CD4-positive, alpha-beta T cell treated with Interleukin-1 beta for 1 hour (primary cell): ENCODE data around the gene TRMT2A.

Experiments used
- DNase-seq, 2 donors: peaks; one replicate each; pipeline ENCODE4 v3.0.0-alpha.2; 2020 to 2022

Gene TRMT2A

DNA sequence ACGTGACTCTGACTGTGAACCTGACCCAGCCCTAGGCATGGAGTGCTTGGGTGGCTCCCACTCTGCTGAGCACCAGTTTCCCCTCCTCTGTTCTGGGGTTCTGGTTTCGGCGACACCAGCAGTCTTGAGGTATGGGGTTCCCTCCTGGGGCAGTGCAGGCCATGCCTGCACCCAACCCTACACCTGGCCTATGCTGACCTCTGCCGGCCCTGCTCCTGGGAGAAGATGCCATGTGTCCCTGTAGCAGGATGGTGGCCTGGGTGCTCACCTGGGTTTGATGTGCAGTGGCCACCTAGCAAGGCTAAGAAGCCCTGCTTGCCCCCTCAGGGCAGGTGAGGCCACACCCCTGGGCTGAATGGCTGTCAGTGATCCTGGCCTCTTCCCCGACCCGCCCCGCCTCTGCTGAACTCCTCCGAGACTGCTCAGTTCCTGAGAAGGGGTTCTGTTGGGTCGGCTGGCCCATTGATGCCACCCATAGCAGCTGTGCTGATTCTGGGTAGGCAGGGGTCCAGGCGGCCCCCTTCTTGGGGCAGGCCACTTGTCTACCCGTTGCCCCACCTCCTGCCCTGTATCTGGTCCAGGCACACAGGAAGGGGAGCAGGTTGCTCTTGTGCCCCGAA lies 17.0 kb upstream of the TRMT2A start:
- DNase-seq, result no peak

DNA sequence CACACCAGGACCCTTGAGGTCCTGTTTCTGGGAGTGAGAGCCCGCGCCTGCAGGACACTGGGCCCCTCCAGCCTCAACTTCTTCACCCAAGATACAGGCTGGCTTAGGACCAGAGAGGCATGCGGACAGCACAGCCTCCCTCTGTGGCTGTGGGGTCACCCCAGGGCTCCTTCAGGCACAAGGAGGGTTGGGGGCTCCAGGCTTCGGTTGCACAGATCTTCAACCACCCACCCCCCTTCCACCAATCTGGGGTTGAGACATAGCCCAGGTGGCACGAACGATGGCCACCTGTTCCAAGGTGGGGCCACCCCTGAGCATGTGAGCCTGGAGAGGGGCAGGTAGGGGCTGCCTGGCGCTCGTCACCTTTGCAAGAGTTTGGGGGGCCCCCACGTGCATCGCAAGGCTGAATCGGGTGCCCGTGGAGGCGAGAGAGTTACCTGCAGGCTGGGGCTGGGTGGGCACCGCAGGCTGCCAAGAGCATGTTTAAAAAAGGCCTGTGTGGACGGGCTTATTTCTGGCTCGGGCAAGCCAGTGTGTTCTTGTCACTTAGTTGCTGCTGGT lies 15.7 kb upstream of the TRMT2A start:
- no peak for DNase-seq

GRCh38 chr22:20131859-20132685 lies 15.0 kb upstream of the TRMT2A start:
- no peak for DNase-seq

GRCh38 chr22:20131597-20131858 lies 14.5 kb upstream of the TRMT2A start, which contains the start of gene ZDHHC8:
Gene ZDHHC8 (plus strand): TSS chr22:20131804. CDS start chr22:20131948, 144 bp downstream.
- DNase-seq, result peak; percentile 34 to 46

- peak; percentile 82 to 83 for DNase-seq
Observed at GRCh38 chr22:20130731-20131596, 13.9 kb upstream of the TRMT2A start.

GRCh38 chr22:20130319-20130718 lies 13.3 kb upstream of the TRMT2A start:
- DNase-seq, result peak in 1 of 2 donors; percentile 6

DNA sequence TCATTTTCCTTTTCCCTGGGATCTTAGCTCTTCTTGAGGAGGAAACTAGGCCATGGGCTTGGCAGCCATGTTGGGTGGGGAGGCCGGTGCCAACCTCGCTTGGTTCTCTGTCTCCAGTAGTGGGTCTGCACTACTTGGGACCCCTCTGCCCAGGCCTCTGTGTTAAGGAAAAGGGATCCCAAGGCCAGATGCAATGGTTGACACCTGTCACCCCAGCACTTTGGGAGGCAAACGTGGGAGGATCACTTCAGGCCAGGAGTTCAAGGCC lies 12.7 kb upstream of the TRMT2A start:
- DNase-seq, result no peak

GRCh38 chr22:20128902-20129746 lies 12.1 kb upstream of the TRMT2A start:
- DNase-seq, result peak; percentile 35 to 66

GRCh38 chr22:20128619-20128901 lies 11.5 kb upstream of the TRMT2A start:
- no peak for DNase-seq

- DNase-seq, result no peak
Observed at GRCh38 chr22:20127869-20128618, 11.0 kb upstream of the TRMT2A start.

GRCh38 chr22:20127318-20127868 lies 10.4 kb upstream of the TRMT2A start:
- no peak for DNase-seq

DNA sequence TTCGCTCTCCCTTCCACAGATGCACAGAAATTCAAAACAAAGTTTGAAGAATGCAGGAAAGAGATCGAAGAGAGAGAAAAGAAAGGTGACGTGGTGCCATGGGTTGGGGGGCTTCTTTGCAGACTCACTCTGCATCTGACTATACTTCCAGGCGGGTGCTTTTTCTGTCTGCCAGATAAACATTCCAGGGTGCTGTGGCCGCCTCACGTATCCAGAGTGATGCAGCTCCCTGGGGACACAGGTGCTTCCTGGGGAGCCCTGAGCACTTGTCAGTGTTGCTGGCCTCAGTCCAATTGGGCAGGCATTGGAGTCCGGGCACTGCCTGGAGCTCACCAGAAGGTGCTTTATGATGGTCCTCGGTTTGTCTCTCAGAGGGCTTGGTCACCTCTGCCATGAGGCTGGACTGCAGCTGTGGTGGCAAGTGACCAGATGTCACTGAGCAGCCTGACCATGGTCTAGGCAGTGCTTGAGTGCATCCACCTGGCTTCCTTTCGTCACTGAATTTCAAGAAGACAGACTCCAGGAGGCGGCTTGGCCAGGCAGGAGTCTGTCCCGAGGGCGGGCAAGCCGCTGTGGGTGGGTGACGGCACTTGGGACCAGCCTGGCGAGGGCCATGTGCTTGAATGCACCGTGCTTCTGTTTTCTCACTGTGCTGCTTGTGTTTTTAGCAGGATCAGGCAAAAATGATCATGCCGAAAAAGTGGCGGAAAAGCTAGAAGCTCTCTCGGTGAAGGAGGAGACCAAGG lies 9.4 kb upstream of the TRMT2A start:
- no peak for DNase-seq

DNA sequence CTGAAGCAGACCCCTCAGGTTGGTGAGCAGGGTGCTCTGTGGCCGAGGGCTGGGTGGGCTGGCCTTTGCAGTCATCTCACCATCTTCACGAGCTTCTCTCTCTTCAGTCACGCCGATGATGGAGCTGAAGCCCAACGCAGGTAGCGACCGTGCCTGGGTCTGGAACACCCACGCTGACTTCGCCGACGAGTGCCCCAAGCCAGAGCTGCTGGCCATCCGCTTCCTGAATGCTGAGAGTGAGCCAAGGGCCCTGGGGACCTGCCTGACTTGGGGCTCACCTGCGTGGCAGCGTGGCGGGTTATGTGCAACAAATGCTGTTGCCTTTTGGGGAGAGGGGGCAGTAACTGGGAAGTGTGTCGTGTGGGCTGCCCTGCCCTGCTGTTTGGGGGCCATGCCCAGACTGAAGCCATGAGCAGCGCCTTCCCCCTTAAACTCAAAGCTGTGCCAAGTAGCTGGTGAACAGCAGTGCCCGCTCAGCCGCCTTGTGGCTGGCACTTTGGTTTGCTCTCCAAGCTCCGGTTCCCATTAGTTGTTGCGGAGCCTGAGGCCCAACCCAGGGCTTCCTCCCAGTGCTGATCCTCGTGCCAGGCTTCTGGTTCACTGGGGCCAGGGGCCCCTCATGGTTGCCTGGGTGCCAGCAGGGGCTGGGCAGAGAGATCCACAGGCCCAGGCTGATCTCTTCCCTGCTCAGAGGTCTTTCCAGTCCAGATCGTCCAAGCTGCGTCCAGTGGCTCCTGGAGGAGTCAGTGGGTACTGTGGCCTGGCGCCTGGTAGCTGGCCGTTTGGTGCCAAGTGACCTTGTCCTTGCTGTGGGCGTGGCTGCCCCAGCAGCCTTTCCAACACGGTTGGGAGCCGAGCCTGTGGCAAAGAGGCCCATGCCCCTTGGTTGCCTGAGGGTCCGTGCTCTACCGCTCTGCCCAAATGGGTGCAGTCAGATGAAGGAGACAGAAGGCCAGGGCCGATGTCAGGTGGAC lies 8.5 kb upstream of the TRMT2A start:
- no peak for DNase-seq

GRCh38 chr22:20124083-20124787 lies 7.2 kb upstream of the TRMT2A start:
- DNase-seq, result no peak

DNA sequence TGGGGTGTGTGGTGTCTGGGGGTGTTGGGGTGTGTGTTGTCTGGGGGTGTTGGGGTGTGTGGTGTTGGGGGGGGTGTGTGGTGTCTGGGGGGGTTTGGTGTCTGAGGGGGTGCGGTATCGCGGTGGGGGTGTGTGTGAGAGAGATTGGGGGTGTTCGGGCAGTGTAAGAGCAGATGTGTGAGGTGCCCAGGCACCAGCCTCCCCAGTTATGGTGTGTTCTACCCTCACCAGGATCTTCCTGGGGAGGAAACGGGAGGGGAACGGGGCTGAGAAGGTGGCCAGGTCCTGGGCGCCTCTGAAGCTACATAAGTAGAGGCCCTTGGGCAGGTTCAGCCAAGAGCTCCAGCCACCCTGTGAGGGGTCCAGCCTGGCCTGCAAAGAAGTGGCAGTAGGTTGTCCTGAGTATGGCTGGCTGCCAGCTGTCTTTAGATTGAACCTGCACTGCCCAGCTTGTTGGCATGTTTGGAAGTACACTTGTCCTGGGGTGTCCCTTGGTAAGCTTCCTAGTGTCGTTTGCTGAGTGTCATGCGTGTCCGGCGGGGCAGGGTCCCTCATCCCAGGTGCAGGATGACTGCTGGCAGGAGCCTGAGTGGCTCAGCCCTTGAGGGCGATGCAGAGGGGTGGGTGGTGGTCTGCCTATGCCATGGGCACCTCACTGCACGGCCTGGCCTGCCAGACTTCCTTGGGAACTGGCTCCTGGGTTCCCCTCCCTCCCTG lies 6.5 kb upstream of the TRMT2A start:
- no peak for DNase-seq

- no peak for DNase-seq
Observed at GRCh38 chr22:20121856-20122415, 4.9 kb upstream of the TRMT2A start.

DNA sequence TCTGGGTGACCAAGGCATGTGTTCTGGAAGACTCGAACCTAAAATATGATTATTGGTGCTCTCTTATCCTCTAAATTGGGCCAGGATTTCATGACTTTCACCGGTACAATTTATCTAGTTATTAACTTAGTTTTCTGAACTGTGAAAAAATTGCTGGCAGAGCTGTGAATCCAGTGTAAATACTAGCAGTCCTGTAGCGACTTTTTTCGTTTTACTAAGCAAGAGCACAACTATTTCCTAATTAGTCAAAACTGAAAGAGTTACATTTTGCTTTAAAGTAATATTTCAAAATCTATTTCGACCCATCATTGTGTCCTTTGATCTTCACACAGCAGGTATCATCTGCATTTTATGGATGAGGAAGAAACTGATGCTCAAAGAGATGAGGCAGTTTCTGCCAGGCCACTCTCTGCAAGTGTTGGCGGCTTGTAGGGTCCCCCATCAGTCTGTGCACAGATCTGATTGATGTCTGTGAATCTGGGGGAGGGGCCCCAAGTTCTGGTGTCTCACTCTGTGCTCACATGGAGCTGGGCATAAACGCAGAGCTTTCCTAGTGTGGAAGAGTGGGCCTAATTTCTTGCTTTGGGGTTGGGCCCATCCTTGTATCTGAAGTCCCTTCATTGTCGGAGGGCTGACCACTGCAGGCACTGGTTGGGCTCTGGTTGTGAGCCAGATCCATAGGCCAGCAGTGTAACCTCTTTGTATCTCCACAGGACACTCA lies 1.4 kb upstream of the TRMT2A start:
- DNase-seq, result no peak
